GM19193 (cell line): ENCODE measurements around the gene F12.

Experiments
- POLR2A ChIP-seq: IDR thresholded peaks from 4 replicates; pipeline ENCODE4 v1.6.1; 2011; ENCODE audit not compliant: insufficient read depth, insufficient read length; ENCODE audit errors: extremely low read depth

Gene F12

GRCh38 chr5:177449140-177450061, 40.0 kb upstream of the F12 start:
- peak; percentile 34 for TF ChIP-seq POLR2A

GRCh38 chr5:177448244-177448950, 39.0 kb upstream of the F12 start:
- no peak for TF ChIP-seq POLR2A

- no peak for TF ChIP-seq POLR2A
Observed at GRCh38 chr5:177447611-177448243, 38.4 kb upstream of the F12 start.

- peak; percentile 1 for TF ChIP-seq POLR2A
Observed at GRCh38 chr5:177447066-177447610, 37.8 kb upstream of the F12 start.

GRCh38 chr5:177446200-177447065, 37.1 kb upstream of the F12 start, which contains the start of gene PRR7:
Gene PRR7, plus strand, starts transcription at chr5:177446814. Its CDS starts 8,254 bp downstream, at chr5:177455068.
- TF ChIP-seq POLR2A, result peak; percentile 81

GRCh38 chr5:177445917-177446199, 36.5 kb upstream of the F12 start:
- TF ChIP-seq POLR2A, result no peak

GRCh38 chr5:177445052-177445916, 35.9 kb upstream of the F12 start:
- TF ChIP-seq POLR2A, result peak; percentile 43

- TF ChIP-seq POLR2A, result no peak
Observed at GRCh38 chr5:177444106-177445051, 35.0 kb upstream of the F12 start.

GRCh38 chr5:177443144-177443983, 34.0 kb upstream of the F12 start:
- TF ChIP-seq POLR2A, result peak; percentile 27

- TF ChIP-seq POLR2A, result no peak
Observed at GRCh38 chr5:177442066-177442826, 32.9 kb upstream of the F12 start.
